DOHH2 (cell line): Measurements from ENCODE around the gene RFK.

Experiments used
- H3F3A ChIP-seq: fragments of 200-600 bp; sonication (generic), shearing (Covaris generic); 2 replicates; pipeline ENCODE4 v1.6.0; 2016; ENCODE audit warnings: antibody characterized with exemption, mild to moderate bottlenecking; ENCODE audit not compliant: control insufficient read depth, insufficient read depth
- H3K27ac ChIP-seq: fragments of 200-600 bp; sonication (generic); 2 replicates; pipeline ENCODE4 v1.5.1; 2014; ENCODE audit warnings: low read depth, mild to moderate bottlenecking, low read length, moderate library complexity
- H3K27me3 ChIP-seq: fragments of 200-600 bp; sonication (generic); 2 replicates; pipeline ENCODE4 v1.6.1; 2014; ENCODE audit warnings: mild to moderate bottlenecking, low read length, mixed read lengths; ENCODE audit not compliant: control insufficient read depth
- H3K36me3 ChIP-seq: fragments of 200-600 bp; sonication (generic); 2 replicates; pipeline ENCODE4 v1.6.1; 2014; ENCODE audit warnings: mild to moderate bottlenecking, low read length, moderate library complexity, mixed read lengths; ENCODE audit not compliant: control insufficient read depth
- H3K4me1 ChIP-seq: fragments of 200-600 bp; sonication (generic); 2 replicates; pipeline ENCODE4 v1.6.1; 2014; ENCODE audit warnings: mild to moderate bottlenecking, low read length, mixed read lengths; ENCODE audit not compliant: control insufficient read depth
- H3K4me2 ChIP-seq: fragments of 200-600 bp; sonication (generic); 2 replicates; pipeline ENCODE4 v1.6.0; 2014; ENCODE audit warnings: mild to moderate bottlenecking, low read length, moderate library complexity
- H3K4me3 ChIP-seq: fragments of 200-600 bp; sonication (generic); 2 replicates; pipeline ENCODE4 v1.5.1; 2014; ENCODE audit warnings: mild to moderate bottlenecking, low read length, mixed read lengths
- H3K79me2 ChIP-seq: fragments of 200-600 bp; sonication (generic); 2 replicates; pipeline ENCODE4 v1.6.1; 2014; ENCODE audit warnings: mild to moderate bottlenecking, low read length, mixed read lengths; ENCODE audit not compliant: control insufficient read depth
- H3K9me2 ChIP-seq: fragments of 200-600 bp; sonication (generic); replicated peaks from 2 replicates; pipeline ENCODE4 v1.6.1; 2014; ENCODE audit warnings: mild to moderate bottlenecking, low read length, mixed read lengths; ENCODE audit not compliant: control insufficient read depth
- H3K9me3 ChIP-seq: fragments of 200-600 bp; sonication (generic); 2 replicates; pipeline ENCODE4 v1.6.1; 2014; ENCODE audit warnings: antibody characterized with exemption, low read length, mixed read lengths; ENCODE audit not compliant: control insufficient read depth, insufficient read depth
- H4K20me1 ChIP-seq: fragments of 200-600 bp; sonication (generic); 2 replicates; pipeline ENCODE4 v1.6.0; 2014; ENCODE audit warnings: low read depth, mild to moderate bottlenecking, antibody characterized with exemption, low read length, moderate library complexity; ENCODE audit not compliant: control insufficient read depth, insufficient read depth
- CTCF ChIP-seq: fragments of 200-600 bp; sonication (generic); IDR thresholded peaks from one replicate; pipeline ENCODE4 v1.5.1; 2014; ENCODE audit warnings: antibody characterized with exemption, mild to moderate bottlenecking, low read depth, low read length; ENCODE audit not compliant: poor library complexity, severe bottlenecking
- EZH2phosphoT487 ChIP-seq: fragments of 200-600 bp; sonication (generic); IDR thresholded peaks from 2 replicates; pipeline ENCODE4 v1.6.1; 2017; ENCODE audit warnings: borderline replicate concordance, mild to moderate bottlenecking, antibody characterized with exemption, low read length, moderate library complexity, mixed read lengths

Gene RFK

GRCh38 chr9:76353280-76353679 lies 40.9 kb downstream of the RFK start:
- Histone ChIP-seq H3K9me2 (no peaks in the 10 kb centered on the region), H3K27me3 (no peaks in the 10 kb centered on the region), H3K79me2 (no peaks in the 10 kb centered on the region), H3K9me3 (no peaks in the 10 kb centered on the region), H3F3A (no peaks in the 10 kb centered on the region), H3K4me1 (no peaks in the 10 kb centered on the region), H3K36me3 (no peaks in the 10 kb centered on the region), H3K4me2 (no peak overlapping the region), H4K20me1 (no peaks in the 10 kb centered on the region), H3K4me3 (no peak overlapping the region), H3K27ac (no peak overlapping the region)
- no peak for TF ChIP-seq CTCF
- TF ChIP-seq EZH2phosphoT487, result no peak

- Histone ChIP-seq H3K27ac (no peak overlapping the region), H3K9me2 (no peaks in the 10 kb centered on the region), H3K4me2 (no peak overlapping the region), H3K4me3 (no peak overlapping the region), H3K36me3 (no peaks in the 10 kb centered on the region), H3K9me3 (no peaks in the 10 kb centered on the region), H3K4me1 (no peaks in the 10 kb centered on the region), H3K27me3 (no peaks in the 10 kb centered on the region), H3F3A (no peaks in the 10 kb centered on the region), H3K79me2 (no peaks in the 10 kb centered on the region), H4K20me1 (no peaks in the 10 kb centered on the region)
- no peak for TF ChIP-seq EZH2phosphoT487
- no peak for TF ChIP-seq CTCF
These were observed 42.1 kb downstream of the RFK start for GRCh38 chr9:76352026-76352620.

GRCh38 chr9:76351006-76351405 lies 43.2 kb downstream of the RFK start:
- H3K27me3 ChIP-seq, result no peaks in the 10 kb centered on the region
- no peaks in the 10 kb centered on the region for H4K20me1 ChIP-seq
- H3F3A ChIP-seq, result no peaks in the 10 kb centered on the region
- H3K9me2 ChIP-seq, result no peaks in the 10 kb centered on the region
- no peak for TF ChIP-seq CTCF
- TF ChIP-seq EZH2phosphoT487, result no peak
- H3K79me2 ChIP-seq, result no peaks in the 10 kb centered on the region
- H3K4me2 ChIP-seq, result no peak overlapping the region
- H3K4me3 ChIP-seq, result no peak overlapping the region
- no peaks in the 10 kb centered on the region for H3K36me3 ChIP-seq
- H3K4me1 ChIP-seq, result no peaks in the 10 kb centered on the region
- no peak overlapping the region for H3K27ac ChIP-seq
- no peaks in the 10 kb centered on the region for H3K9me3 ChIP-seq

- TF ChIP-seq EZH2phosphoT487, result no peak
- H3K27me3 ChIP-seq, result no peaks in the 10 kb centered on the region
- no peaks in the 10 kb centered on the region for H3K79me2 ChIP-seq
- no peaks in the 10 kb centered on the region for H3F3A ChIP-seq
- H3K36me3 ChIP-seq, result no peaks in the 10 kb centered on the region
- H3K9me3 ChIP-seq, result no peaks in the 10 kb centered on the region
- H3K4me3 ChIP-seq, result no peak overlapping the region
- no peaks in the 10 kb centered on the region for H4K20me1 ChIP-seq
- H3K4me2 ChIP-seq, result no peak overlapping the region
- H3K4me1 ChIP-seq, result no peaks in the 10 kb centered on the region
- H3K27ac ChIP-seq, result no peak overlapping the region
- no peaks in the 10 kb centered on the region for H3K9me2 ChIP-seq
These were observed 44.4 kb downstream of the RFK start for GRCh38 chr9:76349865-76350264.
